ENCODE results near the gene KCNJ14.
"Not testable (repeated sequence)": the region's sequence is repeated elsewhere in the genome, so short reads cannot be mapped to it uniquely, and the experiment has no call there.

Gene KCNJ14

DNA sequence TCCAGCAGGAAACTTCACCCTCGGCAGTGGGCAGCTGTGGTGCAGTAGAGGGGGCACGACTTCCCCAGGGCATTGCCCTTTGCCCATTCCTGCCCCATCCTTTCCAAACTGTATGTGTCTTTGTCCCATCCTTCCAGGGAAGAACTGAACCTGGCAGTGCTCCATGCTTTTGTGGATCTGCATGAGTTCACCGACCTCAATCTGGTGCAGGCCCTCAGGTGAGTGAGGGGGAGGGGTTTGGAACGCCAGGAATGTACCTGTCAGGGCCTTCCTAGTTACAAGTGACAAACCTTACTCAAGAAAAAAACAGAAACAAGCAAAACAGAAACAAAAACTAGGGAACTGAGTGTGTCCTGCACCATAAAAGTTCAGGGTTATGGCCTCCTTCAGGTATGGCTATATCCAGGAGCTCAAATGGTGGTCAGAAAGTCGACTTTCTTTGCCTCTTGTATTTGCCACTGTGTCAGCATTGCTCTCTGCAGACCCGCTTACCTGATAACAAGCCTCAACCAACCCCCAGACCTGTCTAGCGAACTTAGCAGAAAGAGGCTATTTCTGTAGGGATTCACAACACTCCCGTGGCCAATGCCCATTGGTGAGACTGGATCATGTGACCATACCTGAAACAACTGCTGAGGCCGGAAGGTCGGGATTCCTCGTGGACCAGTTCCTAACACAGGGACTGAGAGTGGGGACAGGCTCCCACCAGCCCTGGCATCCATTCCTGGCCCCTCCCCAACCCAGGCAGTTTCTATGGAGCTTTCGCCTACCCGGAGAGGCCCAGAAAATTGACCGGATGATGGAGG lies 18.0 kb downstream of the KCNJ14 start:
- no peak for DNase-seq

DNA sequence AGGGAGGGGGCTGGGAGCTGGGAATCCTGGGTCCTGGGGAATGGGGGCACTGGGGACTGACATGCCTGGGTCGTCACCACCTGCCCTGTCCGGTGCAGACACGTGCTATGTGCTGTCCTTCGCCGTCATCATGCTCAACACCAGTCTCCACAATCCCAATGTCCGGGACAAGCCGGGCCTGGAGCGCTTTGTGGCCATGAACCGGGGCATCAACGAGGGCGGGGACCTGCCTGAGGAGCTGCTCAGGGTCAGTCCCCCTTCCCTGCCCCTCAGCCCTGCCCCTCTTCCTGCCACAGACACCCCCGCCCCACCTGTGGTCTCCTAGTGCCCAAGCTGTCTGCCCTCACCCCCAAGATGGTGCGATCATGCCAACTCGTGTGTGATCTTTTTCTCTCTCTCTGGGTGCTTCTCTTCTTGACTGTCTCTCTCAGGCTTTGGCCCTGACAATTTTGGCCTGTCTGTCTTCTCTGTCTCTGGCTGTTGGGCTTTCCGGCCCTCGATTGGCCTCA lies 18.8 kb downstream of the KCNJ14 start:
- DNase-seq: no peak

GRCh38 chr19:48475369-48476068 lies 20.1 kb downstream of the KCNJ14 start:
- DNase-seq: no peak

DNA sequence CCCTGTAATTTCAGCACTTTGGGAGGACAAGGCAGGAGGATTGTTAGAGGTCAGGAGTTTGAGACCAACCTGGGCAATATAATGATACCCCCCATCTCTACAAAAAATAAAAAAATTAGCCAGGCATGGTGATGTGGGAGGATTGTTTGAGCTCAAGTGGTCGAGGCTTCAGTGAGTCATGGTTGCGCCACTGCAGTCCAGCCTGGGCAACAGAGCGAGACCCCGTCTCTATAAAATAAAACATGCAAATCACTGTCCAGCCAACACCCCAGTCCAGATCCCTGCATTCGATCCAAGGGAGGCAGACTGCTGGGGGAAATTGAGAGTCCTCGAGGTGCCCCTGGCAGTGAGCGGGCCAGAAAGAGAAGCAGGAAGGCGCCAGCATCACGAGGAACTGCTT lies 20.8 kb downstream of the KCNJ14 start:
- no peak for DNase-seq

DNA sequence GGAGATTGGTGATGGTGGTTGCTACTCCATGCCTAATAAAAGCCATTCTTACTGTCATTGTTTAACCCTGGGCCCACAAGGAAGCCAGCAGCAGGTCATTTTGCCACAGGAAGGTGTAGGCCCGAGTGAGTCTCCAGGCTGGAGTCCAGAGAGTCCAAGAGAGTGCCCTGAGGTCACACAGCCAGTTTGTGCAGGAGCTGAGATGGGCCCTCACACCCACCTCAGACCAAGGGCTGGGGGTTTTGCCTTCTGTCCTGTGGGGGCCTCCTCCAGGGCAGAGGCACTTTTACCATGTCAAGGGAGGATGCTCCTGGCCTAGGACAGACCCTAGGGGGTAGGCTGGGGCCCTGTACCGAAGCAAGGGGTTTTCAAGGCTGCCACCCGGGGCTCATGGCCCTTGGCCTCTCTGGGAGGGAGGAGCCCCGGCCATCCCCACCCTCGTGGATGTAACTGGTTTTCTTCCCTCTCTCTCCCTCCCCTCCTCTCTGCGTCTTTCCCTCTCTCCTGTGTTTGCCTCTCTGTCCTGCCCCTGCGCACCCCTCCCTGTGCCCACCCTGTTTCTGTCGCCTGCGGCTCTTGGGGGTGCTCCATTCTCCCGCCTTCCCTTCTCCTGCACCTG lies 21.8 kb downstream of the KCNJ14 start:
- no peak for DNase-seq

- DNase-seq: no peak
These were observed 22.4 kb downstream of the KCNJ14 start for GRCh38 chr19:48477698-48478338.

GRCh38 chr19:48478339-48479256 lies 23.2 kb downstream of the KCNJ14 start:
- DNase-seq: no peak

- no peak for DNase-seq
These were observed 24.3 kb downstream of the KCNJ14 start for GRCh38 chr19:48479686-48480085.

GRCh38 chr19:48480183-48480557 lies 24.8 kb downstream of the KCNJ14 start:
- DNase-seq: no peak

DNA sequence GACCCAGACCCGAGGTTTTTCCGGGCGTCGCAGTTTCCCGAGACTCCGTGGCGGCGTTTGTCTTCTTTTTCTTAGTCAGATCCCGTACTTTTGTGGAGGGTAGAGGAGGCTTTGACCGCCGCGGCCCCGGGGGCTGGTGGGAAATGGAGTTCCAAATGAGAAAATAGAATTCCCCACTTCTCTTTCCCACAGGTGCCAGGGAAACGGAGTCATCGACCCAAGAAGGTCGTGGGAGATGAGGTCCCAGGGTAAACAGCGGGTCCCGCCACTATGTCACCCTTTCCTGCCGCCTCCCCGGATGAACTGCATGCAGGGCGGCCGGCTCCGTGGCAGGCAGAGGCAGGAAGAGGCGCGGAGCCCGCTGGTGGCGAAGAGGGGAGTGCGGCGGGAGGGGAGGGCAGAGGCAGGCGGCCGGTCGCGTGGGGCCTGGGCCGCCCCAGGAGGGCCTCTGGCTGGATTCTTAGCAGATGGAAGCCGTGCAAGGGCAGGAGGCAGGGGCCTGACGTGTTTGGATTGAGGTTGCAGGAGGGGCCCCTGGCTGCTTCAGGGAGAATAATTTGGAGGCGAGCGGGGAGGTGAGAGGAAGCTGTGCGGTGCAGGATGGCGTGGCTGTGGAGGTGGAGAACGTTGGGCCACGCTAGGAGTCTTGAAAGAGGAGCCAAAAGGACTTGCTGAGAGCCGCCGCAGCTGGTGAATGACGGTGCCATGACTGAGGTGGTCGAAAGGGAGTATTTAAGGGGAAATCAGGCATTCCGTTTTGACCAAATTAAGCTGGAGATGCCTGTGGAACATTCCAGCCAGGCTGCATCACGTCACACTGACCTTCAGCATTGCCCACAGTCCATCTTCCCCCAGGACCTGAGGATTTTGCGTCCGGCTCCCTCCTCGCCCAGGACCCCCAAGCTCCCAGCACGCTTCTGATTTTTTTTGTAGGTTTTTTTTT lies 25.5 kb downstream of the KCNJ14 start:
- DNase-seq: no peak

GRCh38 chr19:48481846-48482639 lies 26.7 kb downstream of the KCNJ14 start:
- no peak for DNase-seq

DNA sequence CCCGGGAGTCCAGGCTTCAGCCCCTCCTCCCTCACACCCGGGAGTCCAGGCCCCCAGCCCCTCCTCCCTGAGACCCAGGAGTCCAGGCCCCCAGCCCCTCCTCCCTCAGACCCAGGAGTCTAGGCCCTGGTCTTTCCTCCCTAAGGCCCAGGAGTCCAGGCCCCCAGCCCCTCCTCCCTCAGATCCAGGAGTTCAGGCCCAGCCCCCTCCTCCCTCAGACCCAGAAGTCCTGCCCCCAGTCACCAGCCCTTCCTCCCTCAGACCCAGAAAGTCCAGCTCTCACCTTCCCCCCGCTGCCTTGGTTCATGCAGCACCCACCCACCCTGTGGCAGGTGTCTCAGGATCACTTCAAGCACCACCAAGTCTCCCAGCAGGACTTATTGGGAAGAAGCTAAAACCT lies 27.9 kb downstream of the KCNJ14 start:
- no peak for DNase-seq

GRCh38 chr19:48484247-48484893 lies 29.0 kb downstream of the KCNJ14 start:
- no peak for DNase-seq

DNA sequence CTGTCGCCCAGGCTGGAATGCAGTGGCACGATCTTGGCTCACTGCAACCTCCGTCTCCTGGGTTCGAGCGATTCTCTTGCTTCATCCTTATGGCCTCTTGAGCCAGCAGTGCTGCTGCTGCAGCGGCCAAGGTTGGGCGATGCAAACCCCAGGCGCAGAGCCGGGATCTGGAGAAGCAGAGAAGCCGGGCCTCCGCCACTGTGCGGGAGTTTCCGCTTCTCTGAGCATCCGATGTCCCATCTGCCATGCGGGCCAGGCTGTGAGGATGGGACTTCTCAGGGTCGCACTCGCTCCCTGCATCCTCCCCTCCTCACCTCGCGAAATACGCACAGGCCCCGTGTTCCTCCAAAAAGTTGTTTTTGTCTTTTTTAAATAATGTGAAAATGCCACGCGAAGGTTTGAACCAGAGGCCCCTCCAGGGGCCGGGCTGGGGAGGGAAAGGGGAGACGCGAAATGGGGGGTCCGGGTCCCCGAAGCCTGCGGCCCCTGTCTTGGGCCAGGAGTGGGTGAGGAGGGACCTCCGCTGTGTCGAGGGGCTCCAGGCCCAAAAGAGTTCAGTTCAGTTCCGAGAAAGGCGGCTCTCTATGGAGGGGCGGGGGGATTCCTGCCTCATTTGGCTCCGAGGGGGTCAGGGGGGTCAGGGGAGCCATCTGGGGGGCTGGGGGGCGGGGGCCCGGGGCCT lies 29.7 kb downstream of the KCNJ14 start:
- DNase-seq: no peak

GRCh38 chr19:48486706-48487105 lies 31.3 kb downstream of the KCNJ14 start:
- not testable (repeated sequence) for DNase-seq

- DNase-seq: no peak
These were observed 32.2 kb downstream of the KCNJ14 start for GRCh38 chr19:48487544-48487943.

GRCh38 chr19:48487948-48488347 lies 32.6 kb downstream of the KCNJ14 start:
- DNase-seq: no peak

DNA sequence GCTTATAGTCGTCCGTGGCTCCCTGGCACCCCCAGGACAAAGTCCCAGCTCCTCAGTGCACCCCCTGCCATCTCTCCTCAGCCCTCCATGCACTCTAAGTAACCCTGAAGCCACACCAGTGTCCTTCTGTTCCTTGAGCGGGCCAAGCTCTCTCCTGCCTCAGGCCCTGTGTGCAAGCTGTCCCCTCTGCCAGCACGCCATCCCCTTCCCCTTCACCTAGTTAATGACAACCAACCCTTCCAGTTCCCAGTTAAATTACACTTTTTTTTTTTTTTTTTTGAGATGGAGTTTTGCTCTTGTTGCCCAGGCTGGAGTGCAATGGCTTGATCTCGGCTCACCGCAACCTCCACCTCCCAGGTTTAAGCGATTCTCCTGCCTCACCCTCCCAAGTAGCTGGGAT lies 33.1 kb downstream of the KCNJ14 start:
- not testable (repeated sequence) for DNase-seq
